K562 (cell line): Measurements from ENCODE around the gene SCAP. TPM values are rescaled to one million over a fixed set of nuclear protein-coding genes. Genes with fewer than 3 reads are reported as not detected.
A peak's percentile ranks its signal among the peaks of the same experiment; 100 is the strongest.

ENCODE experiments used
- ATF2 ChIP-seq: sonication (generic); formaldehyde crosslinking; IDR thresholded peaks from 2 replicates; pipeline ENCODE4 v1.8.1; 2022; ENCODE audit warnings: missing genetic modification reagents
- CGGBP1 ChIP-seq: fragments of 250-450 bp; sonication (Bioruptor Pico); IDR thresholded peaks from 2 replicates; pipeline ENCODE4 v1.9.0; 2021; ENCODE audit warnings: mild to moderate bottlenecking
- CREM ChIP-seq: IDR thresholded peaks from 2 replicates; pipeline ENCODE4 v1.6.1; 2014; ENCODE audit warnings: antibody characterized with exemption, low read depth
- ELF1 ChIP-seq: fragments of 200-800 bp; sonication (Bioruptor generic); IDR thresholded peaks from 2 replicates; pipeline ENCODE4 v1.6.1; 2016; ENCODE audit warnings: missing genetic modification characterization, missing compliant biosample characterization
- L3MBTL2 ChIP-seq: fragments of 450-650 bp; IDR thresholded peaks from 2 replicates; pipeline ENCODE4 v1.6.1; 2016; ENCODE audit warnings: mild to moderate bottlenecking, moderate library complexity
- NBN ChIP-seq: fragments of 450-650 bp; IDR thresholded peaks from 2 replicates; pipeline ENCODE4 v1.6.1; 2016; ENCODE audit warnings: low read depth, mild to moderate bottlenecking
- NCOA1 ChIP-seq: fragments of 450-650 bp; IDR thresholded peaks from 2 replicates; pipeline ENCODE4 v1.6.1; 2016; ENCODE audit warnings: low read depth
- PCBP2 ChIP-seq: fragments of 200-400 bp; formaldehyde crosslinking; IDR thresholded peaks from 2 replicates; pipeline ENCODE4 v1.6.1; 2018; ENCODE audit warnings: low read length, low read depth, mild to moderate bottlenecking, moderate library complexity; ENCODE audit not compliant: poor library complexity, severe bottlenecking
- PML ChIP-seq: IDR thresholded peaks from 2 replicates; pipeline ENCODE4 v1.6.1; 2012; ENCODE audit warnings: low read length, inconsistent platforms
- POLR2AphosphoS5 ChIP-seq: IDR thresholded peaks from 2 replicates; pipeline ENCODE4 v1.6.1; 2011; ENCODE audit warnings: mild to moderate bottlenecking, low read depth, low read length, moderate library complexity; ENCODE audit not compliant: control insufficient read depth, insufficient read depth
- POLR2B ChIP-seq: fragments of 450-650 bp; IDR thresholded peaks from 2 replicates; pipeline ENCODE4 v1.6.1; 2018; ENCODE audit warnings: low read depth; ENCODE audit not compliant: partially characterized antibody
- POU5F1 ChIP-seq: fragments of 150-350 bp; IDR thresholded peaks from 2 replicates; pipeline ENCODE4 v1.6.1; 2014; ENCODE audit warnings: borderline replicate concordance, low read length, low read depth, mild to moderate bottlenecking; ENCODE audit not compliant: partially characterized antibody
- SIN3B ChIP-seq: fragments of 450-650 bp; IDR thresholded peaks from 2 replicates; pipeline ENCODE4 v1.6.1; 2017; ENCODE audit warnings: low read depth, mild to moderate bottlenecking, moderate library complexity
- SMAD3 ChIP-seq: fragments of 450-650 bp; formaldehyde crosslinking; conservative IDR thresholded peaks from 2 replicates; pipeline ENCODE4 v1.4.0; 2020; ENCODE audit warnings: mild to moderate bottlenecking
- TSHZ1 ChIP-seq: fragments of 250-450 bp; sonication (Bioruptor Pico); IDR thresholded peaks from 2 replicates; pipeline ENCODE4 v1.4.0; 2020; ENCODE audit warnings: mild to moderate bottlenecking, moderate library complexity
- USF2 ChIP-seq: sonication (generic); formaldehyde crosslinking; IDR thresholded peaks from 2 replicates; pipeline ENCODE4 v1.5.0; 2020; ENCODE audit warnings: missing genetic modification reagents
- ZFPM2 ChIP-seq: fragments of 250-450 bp; sonication (Bioruptor Pico); IDR thresholded peaks from 2 replicates; pipeline ENCODE4 v1.5.1; 2022; ENCODE audit warnings: mild to moderate bottlenecking
- ZNF121 ChIP-seq: sonication (generic); formaldehyde crosslinking; conservative IDR thresholded peaks from 2 replicates; pipeline ENCODE4 v1.8.0; 2022; ENCODE audit warnings: missing genetic modification reagents
- ZNF232 ChIP-seq: sonication (generic); formaldehyde crosslinking; IDR thresholded peaks from 2 replicates; pipeline ENCODE4 v1.8.0; 2022; ENCODE audit warnings: mild to moderate bottlenecking, missing genetic modification reagents
- ZNF324 ChIP-seq: fragments of 250-450 bp; sonication (Bioruptor Pico); IDR thresholded peaks from 2 replicates; pipeline ENCODE4 v1.4.0; 2020; ENCODE audit warnings: mild to moderate bottlenecking
- ZNF347 ChIP-seq: fragments of 450-650 bp; formaldehyde crosslinking; IDR thresholded peaks from 2 replicates; pipeline ENCODE4 v1.4.0; 2020; ENCODE audit warnings: low read depth, mild to moderate bottlenecking, moderate library complexity
- ZNF354B ChIP-seq: fragments of 250-450 bp; sonication (Bioruptor Pico); IDR thresholded peaks from 2 replicates; pipeline ENCODE4 v1.4.0; 2020
- ZZZ3 ChIP-seq: fragments of 450-650 bp; IDR thresholded peaks from 2 replicates; pipeline ENCODE4 v1.6.1; 2016; ENCODE audit warnings: antibody characterized with exemption, mild to moderate bottlenecking, moderate library complexity
- polyA plus RNA-seq, 8 experiments: library from polyadenylated mRNA; depleted of rRNA in 4 of 8; stranded (reverse) in 5 of 8; unstranded in 3 of 8; fragments of >200 nt; fragmentation: Nextera tagmentation in 2 of 8; fragmentation: Illumina TruSeq in 1 of 8; extraction: Ambion mirVana in 2 of 8; extraction: Trizol in 1 of 8; gene quantifications; 2 replicates each; pipeline versions ENCODE4 v1.2.1 to v1.2.3, GENCODE V29; 2011 to 2014; ENCODE audit warnings: inconsistent platforms in 1 of 8, missing spikeins in 1 of 8
- total RNA-seq, 7 experiments: library from RNA; depleted of rRNA in 6 of 7; stranded (reverse); fragments of >200 nt in 6 of 7; fragmentation: Illumina TruSeq in 2 of 7; extraction: Trizol in 2 of 7; gene quantifications; 2 replicates each; pipeline versions ENCODE4 v1.2.1 to v1.2.3, GENCODE V29; 2011 to 2021; ENCODE audit warnings: low replicate concordance in 1 of 7

SCAP gene
- total and polyA plus RNA-seq, 9 of the 15 experiments (the other 6 are each of a cell fraction or from before 2014, with no cell fraction given): 2.6 to 104 (median 37.8) TPM

- no peak for TF ChIP-seq ATF2 (CRISPR knock-in tag)
- TF ChIP-seq PML: no peak; the same call in 1 of the 2 replicates
- TF ChIP-seq ZNF232 (CRISPR knock-in tag): peak; percentile 88; the same call in 1 of the 2 replicates
- no peak for TF ChIP-seq SMAD3
- no peak for TF ChIP-seq CGGBP1 (CRISPR knock-in tag)
- peak; percentile 56; the same call in 1 of the 2 replicates for TF ChIP-seq CREM
- TF ChIP-seq SIN3B: no peak
- TF ChIP-seq TSHZ1 (CRISPR knock-in tag): no peak
- no peak for TF ChIP-seq ZNF324 (CRISPR knock-in tag)
- TF ChIP-seq ZNF347 (CRISPR knock-in tag): 0 out of 2 replicates have a peak, but pooled peaks have one; percentile 18
- TF ChIP-seq L3MBTL2: peak; percentile 3; the same call in 1 of the 2 replicates
- TF ChIP-seq POLR2B: peak; percentile 47
- TF ChIP-seq USF2 (CRISPR knock-in tag): no peak
- no peak for TF ChIP-seq NCOA1
- no peak for TF ChIP-seq POU5F1
- no peak for TF ChIP-seq ZNF121
- TF ChIP-seq POLR2AphosphoS5: peak; percentile 62; the same call in 1 of the 2 replicates
- no peak for TF ChIP-seq ZNF354B
- TF ChIP-seq PCBP2: no peak
- TF ChIP-seq ZFPM2: 0 out of 2 replicates have a peak, but pooled peaks have one; percentile 2
- peak; percentile 71 for TF ChIP-seq ELF1
- TF ChIP-seq NBN: peak; percentile 78; the same call in 1 of the 2 replicates
- TF ChIP-seq ZZZ3: no peak
Observed at GRCh38 chr3:47381317-47382157, 94.2 kb downstream of the SCAP start (continued).
